Mesothelial cell of epicardium (in vitro differentiated cells): ENCODE results near the gene BRIP1. TPM values are rescaled to one million over a fixed set of nuclear protein-coding genes. Genes with fewer than 3 reads are reported as not detected.
"Not testable (repeated sequence)": the region's sequence is repeated elsewhere in the genome, so short reads cannot be mapped to it uniquely, and the experiment has no call there.

Experiments
- DNase-seq, 2 experiments: peaks; one replicate each; pipeline ENCODE4 v3.0.0; 2021; ENCODE audit warnings: low spot score in 2 of 2; ENCODE audit not compliant: unreplicated experiment in 2 of 2
- H3K27ac Mint-ChIP-seq: 2 replicates; pipeline ENCODE4 v1.8.0; 2021; ENCODE audit warnings: mixed read lengths
- H3K27me3 Mint-ChIP-seq: 2 replicates; pipeline ENCODE4 v1.8.0; 2021; ENCODE audit warnings: low read depth, mixed read lengths
- H3K36me3 Mint-ChIP-seq: 2 replicates; pipeline ENCODE4 v1.8.0; 2021; ENCODE audit warnings: mixed read lengths
- H3K4me1 Mint-ChIP-seq: 2 replicates; pipeline ENCODE4 v1.8.0; 2021; ENCODE audit warnings: mixed read lengths
- H3K4me3 Mint-ChIP-seq: 2 replicates; pipeline ENCODE4 v1.8.0; 2021; ENCODE audit warnings: mild to moderate bottlenecking, moderate library complexity, mixed read lengths
- H3K9me3 Mint-ChIP-seq: 2 replicates; pipeline ENCODE4 v1.8.0; 2021; ENCODE audit warnings: mixed read lengths
- CTCF ChIP-seq: fragments of 200-600 bp; sonication (generic); IDR thresholded peaks from one replicate; pipeline ENCODE4 v1.5.0; 2021; ENCODE audit warnings: antibody characterized with exemption; ENCODE audit not compliant: unreplicated experiment
- total RNA-seq: library from RNA; stranded (reverse); gene quantifications from 3 replicates; pipeline ENCODE4 v1.2.1, GENCODE V29; 2021

The BRIP1 gene
- total RNA-seq, 1 donor from 2014 or later, result 12.3 TPM

GRCh38 chr17:61670691-61671090 is 192.6 kb downstream of the BRIP1 start:
- H3K4me1 Mint-ChIP-seq, result no peaks in the 10 kb centered on the region
- TF ChIP-seq CTCF, result no peak
- DNase-seq, result no peak
- no peak overlapping the region for H3K27ac Mint-ChIP-seq
- H3K27me3 Mint-ChIP-seq, result no peaks in the 10 kb centered on the region
- no peak overlapping the region for H3K4me3 Mint-ChIP-seq
- H3K36me3 Mint-ChIP-seq, result no peaks in the 10 kb centered on the region
- H3K9me3 Mint-ChIP-seq, result peaks cover 23% of the 10 kb centered on the region

- DNase-seq, result no peak
- no peaks in the 10 kb centered on the region for H3K4me1 Mint-ChIP-seq
- H3K4me3 Mint-ChIP-seq, result no peak overlapping the region
- no peaks in the 10 kb centered on the region for H3K27me3 Mint-ChIP-seq
- H3K9me3 Mint-ChIP-seq, result peaks cover 18% of the 10 kb centered on the region
- H3K36me3 Mint-ChIP-seq, result peaks cover 1% of the 10 kb centered on the region
- no peak for TF ChIP-seq CTCF
- no peak overlapping the region for H3K27ac Mint-ChIP-seq
Observed at GRCh38 chr17:61669522-61669921, 193.8 kb downstream of the BRIP1 start.

GRCh38 chr17:61668486-61668885 is 194.8 kb downstream of the BRIP1 start:
- H3K4me3 Mint-ChIP-seq, result no peak overlapping the region
- H3K27me3 Mint-ChIP-seq, result no peaks in the 10 kb centered on the region
- no peaks in the 10 kb centered on the region for H3K4me1 Mint-ChIP-seq
- no peak overlapping the region for H3K27ac Mint-ChIP-seq
- H3K9me3 Mint-ChIP-seq, result peaks cover 14% of the 10 kb centered on the region
- no peak for TF ChIP-seq CTCF
- no peak for DNase-seq
- H3K36me3 Mint-ChIP-seq, result peaks cover 1% of the 10 kb centered on the region

- peaks cover 14% of the 10 kb centered on the region for H3K9me3 Mint-ChIP-seq
- DNase-seq, H3K27me3 Mint-ChIP-seq, H3K27ac Mint-ChIP-seq, H3K4me3 Mint-ChIP-seq, H3K36me3 Mint-ChIP-seq: not testable (repeated sequence)
- peaks cover 10% of the 10 kb centered on the region for H3K4me1 Mint-ChIP-seq
Observed at GRCh38 chr17:61666406-61667088, 196.8 kb downstream of the BRIP1 start.

- DNase-seq, result no peak
- Mint-ChIP-seq H3K4me1 (peaks cover 21% of the 10 kb centered on the region), H3K27ac (no peak overlapping the region), H3K36me3 (peaks cover 1% of the 10 kb centered on the region), H3K4me3 (no peak overlapping the region), H3K27me3 (no peaks in the 10 kb centered on the region), H3K9me3 (peaks cover 9% of the 10 kb centered on the region)
- TF ChIP-seq CTCF, result no peak
Observed at GRCh38 chr17:61663310-61663709, 200.0 kb downstream of the BRIP1 start.

- Mint-ChIP-seq H3K4me1 (peaks cover 24% of the 10 kb centered on the region), H3K9me3 (peaks cover 13% of the 10 kb centered on the region), H3K27ac (no peak overlapping the region), H3K27me3 (no peaks in the 10 kb centered on the region), H3K36me3 (peaks cover 1% of the 10 kb centered on the region), H3K4me3 (no peak overlapping the region)
- TF ChIP-seq CTCF, result no peak
- no peak for DNase-seq
Observed at GRCh38 chr17:61662741-61663140, 200.6 kb downstream of the BRIP1 start.
